OCI-LY7 (cell line): Measurements from ENCODE around the gene MON1A. TPM values are rescaled to one million over a fixed set of nuclear protein-coding genes. Genes with fewer than 3 reads are reported as not detected.

Experiments used
- BruUV-seq: library from RNA; stranded (reverse); fragments of 400-500 nt; replicated peaks from 2 replicates; lab custom pipeline; 2021; lab: Mats Ljungman, UMichigan
- CTCF ChIA-PET: fragments of 300-600 bp; sonication (Branson Sonifier 250); formaldehyde crosslinking; loops from one replicate; lab custom pipeline; 2022; ENCODE audit warnings: antibody characterized with exemption; ENCODE audit not compliant: unreplicated experiment; lab: Charles Lee
- POLR2A ChIA-PET: fragments of 300-600 bp; sonication (Branson Sonifier 250); formaldehyde crosslinking; loops from one replicate; lab custom pipeline; 2022; ENCODE audit warnings: antibody characterized with exemption; lab: Charles Lee
- DNase-seq: peaks from one replicate; pipeline ENCODE4 v3.0.0-alpha.2; 2015; ENCODE audit warnings: low spot score
- H2AFZ ChIP-seq: fragments of 200-600 bp; sonication (generic), shearing (Covaris generic); 2 replicates; pipeline ENCODE4 v1.6.1; 2014; ENCODE audit warnings: mild to moderate bottlenecking, antibody characterized with exemption, low read length, moderate library complexity
- H3K27ac ChIP-seq: fragments of 200-600 bp; sonication (generic); 2 replicates; pipeline ENCODE4 v1.5.1; 2014; ENCODE audit warnings: mixed run types, low read depth, mild to moderate bottlenecking, moderate library complexity, low read length, inconsistent platforms; ENCODE audit not compliant: poor library complexity, severe bottlenecking
- H3K36me3 ChIP-seq: fragments of 200-600 bp; sonication (generic); 2 replicates; pipeline ENCODE4 v1.6.1; 2014; ENCODE audit warnings: mild to moderate bottlenecking, antibody characterized with exemption, low read length, moderate library complexity, mixed read lengths; ENCODE audit not compliant: insufficient read depth
- H3K4me1 ChIP-seq: fragments of 200-600 bp; sonication (generic); 2 replicates; pipeline ENCODE4 v1.5.1; 2014; ENCODE audit warnings: mild to moderate bottlenecking, low read length; ENCODE audit not compliant: insufficient read depth, poor library complexity, severe bottlenecking
- H3K4me2 ChIP-seq: fragments of 200-600 bp; sonication (generic); 2 replicates; pipeline ENCODE4 v1.6.1; 2014; ENCODE audit warnings: mild to moderate bottlenecking, low read length
- H3K4me3 ChIP-seq: fragments of 200-600 bp; sonication (generic); 2 replicates; pipeline ENCODE4 v1.5.1; 2014; ENCODE audit warnings: mild to moderate bottlenecking, low read depth, low read length; ENCODE audit not compliant: poor library complexity, severe bottlenecking
- H3K79me2 ChIP-seq: fragments of 200-600 bp; sonication (generic); 2 replicates; pipeline ENCODE4 v1.6.1; 2016; ENCODE audit warnings: low read depth, mild to moderate bottlenecking, low read length, moderate library complexity, mixed read lengths; ENCODE audit not compliant: insufficient read depth
- H3K9me2 ChIP-seq: fragments of 200-600 bp; sonication (generic); 2 replicates; pipeline ENCODE4 v1.6.1; 2016; ENCODE audit warnings: mild to moderate bottlenecking, low read length, mixed read lengths; ENCODE audit not compliant: insufficient read depth
- H3K9me3 ChIP-seq: fragments of 200-600 bp; sonication (generic); 2 replicates; pipeline ENCODE4 v1.6.1; 2014; ENCODE audit warnings: mild to moderate bottlenecking, mixed run types, low read length, mixed read lengths
- H4K20me1 ChIP-seq: fragments of 200-600 bp; sonication (generic); 2 replicates; pipeline ENCODE4 v1.6.1; 2014; ENCODE audit warnings: mild to moderate bottlenecking, antibody characterized with exemption, low read length, moderate library complexity, mixed read lengths; ENCODE audit not compliant: insufficient read depth
- EZH2phosphoT487 ChIP-seq: fragments of 200-600 bp; sonication (generic); IDR thresholded peaks from 2 replicates; pipeline ENCODE4 v1.6.1; 2018; ENCODE audit warnings: low read depth, borderline replicate concordance, mild to moderate bottlenecking, mixed run types, antibody characterized with exemption, low read length, moderate library complexity, mixed read lengths
- intact Hi-C: fragments of 100-400 bp; cut with micrococcal nuclease; formaldehyde crosslinking; loops from one replicate; pipeline ENCODE4 v1.10.0; 2022; ENCODE audit not compliant: unreplicated experiment
- total RNA-seq, 2 experiments: library from RNA; depleted of rRNA in 1 of 2; stranded (reverse); fragments of >200 nt in 1 of 2; shearing (Covaris generic) in 1 of 2; gene quantifications; 2 replicates each; pipeline ENCODE4 v1.2.3, GENCODE V29; 2014 to 2022
- TF ChIP-seq, protein P1 (sequence below): fragments of 200-600 bp; sonication (generic); conservative IDR thresholded peaks from 2 replicates; pipeline ENCODE4 v1.5.1; 2014; ENCODE audit warnings: mild to moderate bottlenecking, antibody characterized with exemption, low read length, moderate library complexity, mixed read lengths

MON1A gene
- total RNA-seq, 2 experiments from 2014 or later, result 7.3 to 10.4 TPM

DNA sequence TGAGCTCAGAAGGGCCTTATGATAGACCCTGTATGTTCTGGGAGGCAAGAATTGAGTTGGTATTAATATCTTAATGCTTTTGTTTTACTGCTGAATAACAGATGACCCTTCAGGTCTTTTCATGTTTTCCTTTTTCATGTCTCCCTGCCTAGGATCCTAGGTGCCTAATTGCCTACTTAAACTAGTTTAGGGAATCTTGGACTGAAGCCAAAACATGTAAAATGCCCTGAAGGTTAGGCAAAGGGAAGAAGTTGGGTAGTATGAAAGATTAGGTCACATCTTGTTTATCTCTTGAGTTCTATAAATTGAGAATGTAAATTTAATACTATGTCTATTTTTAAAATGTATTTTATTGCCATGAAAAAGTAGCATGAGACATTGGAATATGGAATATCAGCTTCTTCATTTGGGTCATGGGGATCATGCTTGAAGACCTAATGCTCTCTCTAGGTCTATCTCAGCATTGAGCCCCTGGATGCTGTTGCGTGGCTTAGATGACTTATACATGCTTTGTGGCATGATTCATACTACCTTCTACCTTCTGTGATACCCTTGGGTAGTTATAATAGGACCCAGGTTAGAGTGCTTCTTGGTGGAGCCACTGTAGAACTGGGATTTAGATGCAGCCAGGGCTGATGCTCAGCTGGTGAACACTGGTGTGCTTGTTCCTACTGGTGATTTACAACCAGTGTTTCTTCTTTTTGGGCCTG, 36.8 kb upstream of the MON1A start:
- no peaks in the 10 kb centered on the region for H3K4me1 ChIP-seq
- H3K4me2 ChIP-seq, result no peak overlapping the region
- H3K4me3 ChIP-seq, result no peak overlapping the region
- H3K9me3 ChIP-seq, result no peaks in the 10 kb centered on the region
- H2AFZ ChIP-seq, result no peak overlapping the region
- peaks cover 88% of the 10 kb centered on the region for H3K79me2 ChIP-seq
- H3K9me2 ChIP-seq, result no peaks in the 10 kb centered on the region
- POLR2A ChIA-PET, result interaction anchor here (0.6 to 1.3 kb wide), 2 partner anchors 12 kb away, joined by 3 read pairs; no protein-coding TSS in a partner anchor
- CTCF ChIA-PET, result no interaction called here
- H3K27ac ChIP-seq, result no peak overlapping the region
- H3K36me3 ChIP-seq, result peaks cover 73% of the 10 kb centered on the region
- no TSS peak for BruUV-seq
- intact Hi-C loops, result no loop called here
- DNase-seq, result no peak
- TF ChIP-seq EZH2phosphoT487, result no peak
- TF ChIP-seq, protein P1, sequence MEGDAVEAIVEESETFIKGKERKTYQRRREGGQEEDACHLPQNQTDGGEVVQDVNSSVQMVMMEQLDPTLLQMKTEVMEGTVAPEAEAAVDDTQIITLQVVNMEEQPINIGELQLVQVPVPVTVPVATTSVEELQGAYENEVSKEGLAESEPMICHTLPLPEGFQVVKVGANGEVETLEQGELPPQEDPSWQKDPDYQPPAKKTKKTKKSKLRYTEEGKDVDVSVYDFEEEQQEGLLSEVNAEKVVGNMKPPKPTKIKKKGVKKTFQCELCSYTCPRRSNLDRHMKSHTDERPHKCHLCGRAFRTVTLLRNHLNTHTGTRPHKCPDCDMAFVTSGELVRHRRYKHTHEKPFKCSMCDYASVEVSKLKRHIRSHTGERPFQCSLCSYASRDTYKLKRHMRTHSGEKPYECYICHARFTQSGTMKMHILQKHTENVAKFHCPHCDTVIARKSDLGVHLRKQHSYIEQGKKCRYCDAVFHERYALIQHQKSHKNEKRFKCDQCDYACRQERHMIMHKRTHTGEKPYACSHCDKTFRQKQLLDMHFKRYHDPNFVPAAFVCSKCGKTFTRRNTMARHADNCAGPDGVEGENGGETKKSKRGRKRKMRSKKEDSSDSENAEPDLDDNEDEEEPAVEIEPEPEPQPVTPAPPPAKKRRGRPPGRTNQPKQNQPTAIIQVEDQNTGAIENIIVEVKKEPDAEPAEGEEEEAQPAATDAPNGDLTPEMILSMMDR, result no peak
- H4K20me1 ChIP-seq, result 0 out of 2 replicates have a peak, but pooled peaks cover 5% of the 10 kb centered on the region

DNA sequence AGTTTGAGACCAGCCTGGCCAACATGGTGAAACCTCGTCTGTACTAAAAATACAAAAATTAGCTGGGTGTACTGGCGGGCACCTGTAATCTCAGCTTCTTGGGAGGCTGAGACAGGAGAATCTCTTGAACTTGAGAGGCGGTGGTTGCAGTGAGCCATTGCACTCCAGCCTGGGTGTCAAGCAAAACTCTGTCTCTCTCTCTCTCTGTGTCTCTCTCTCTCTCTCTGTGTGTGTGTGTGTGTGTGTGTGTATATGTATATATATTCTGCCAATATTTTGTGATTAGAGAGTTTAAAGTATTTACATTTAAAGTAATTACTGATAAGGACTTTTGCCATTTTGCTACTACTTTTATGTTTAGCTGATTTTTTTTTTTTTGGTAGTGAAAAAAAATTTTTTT, 26.0 kb upstream of the MON1A start:
- H3K9me2 ChIP-seq, result no peaks in the 10 kb centered on the region
- peaks cover 100% of the 10 kb centered on the region for H3K79me2 ChIP-seq
- peaks cover 58% of the 10 kb centered on the region for H3K4me1 ChIP-seq
- no peaks in the 10 kb centered on the region for H3K9me3 ChIP-seq
- peak overlapping the region; percentile 24 for H3K27ac ChIP-seq
- H2AFZ ChIP-seq, result no peak overlapping the region
- DNase-seq, result no peak
- H4K20me1 ChIP-seq, result peaks cover 5% of the 10 kb centered on the region; the same call in 1 of the 2 replicates
- no peak overlapping the region for H3K4me3 ChIP-seq
- POLR2A ChIA-PET, result interaction anchor here (0.6 to 0.7 kb wide), 3 partner anchors 9 to 56 kb away, joined by 4 to 10 read pairs (median 4); no protein-coding TSS in a partner anchor
- CTCF ChIA-PET, result no interaction called here
- TF ChIP-seq EZH2phosphoT487, result no peak
- TF ChIP-seq, protein P1, result no peak
- H3K36me3 ChIP-seq, result peaks cover 59% of the 10 kb centered on the region
- no TSS peak for BruUV-seq
- H3K4me2 ChIP-seq, result peak overlapping the region; percentile 11; the same call in 1 of the 2 replicates
- intact Hi-C loops, result no loop called here

DNA sequence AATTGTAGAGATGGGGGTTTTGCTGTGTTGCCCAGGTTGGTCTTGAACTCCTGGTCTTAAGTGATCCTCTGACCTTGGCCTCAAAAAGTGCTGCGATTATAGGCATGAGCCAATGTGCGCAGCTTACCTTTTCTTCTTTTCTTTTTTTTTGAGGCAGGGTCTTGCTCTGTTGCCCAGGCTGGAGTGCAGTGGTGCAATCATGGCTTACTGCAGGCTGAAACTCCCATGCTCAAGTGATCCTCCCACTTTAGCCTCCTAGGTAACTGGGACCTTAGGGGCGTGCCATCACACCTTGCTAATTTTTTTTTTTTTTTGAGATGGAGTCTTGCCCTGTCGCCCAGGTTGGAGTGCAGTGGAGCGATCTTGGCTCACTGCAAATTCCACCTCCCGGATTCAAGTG, 23.3 kb upstream of the MON1A start:
- Histone ChIP-seq H3K79me2 (peaks cover 100% of the 10 kb centered on the region), H3K4me3 (no peak overlapping the region), H3K4me1 (peaks cover 64% of the 10 kb centered on the region), H3K27ac (no peak overlapping the region), H4K20me1 (peaks cover 5% of the 10 kb centered on the region), H2AFZ (no peak overlapping the region), H3K9me2 (no peaks in the 10 kb centered on the region), H3K36me3 (peaks cover 57% of the 10 kb centered on the region), H3K4me2 (no peak overlapping the region), H3K9me3 (no peaks in the 10 kb centered on the region)
- ChIA-PET POLR2A (no interaction called here), CTCF (no interaction called here)
- DNase-seq, result no peak
- TF ChIP-seq, protein P1, result no peak
- BruUV-seq, result no TSS peak
- intact Hi-C loops, result no loop called here
